ENCODE data around the gene PDK3.

- TF ChIP-seq CTCF (IDR thresholded peaks at IDR 0.05) (no peak), POLR2AphosphoS5 (IDR thresholded peaks at IDR 0.05) (no peak), POLR2A (IDR thresholded peaks at IDR 0.05) (no peak)
Observed at GRCh38 chrX:24526616-24527015, 61.5 kb downstream of the PDK3 start.
